T-helper 22 cell (primary cell): ENCODE results near the gene DDI1.

Experiments
- DNase-seq: peaks from one replicate; pipeline ENCODE4 v3.0.0-alpha.2; 2020; ENCODE audit warnings: low read depth

The DDI1 gene

DNA sequence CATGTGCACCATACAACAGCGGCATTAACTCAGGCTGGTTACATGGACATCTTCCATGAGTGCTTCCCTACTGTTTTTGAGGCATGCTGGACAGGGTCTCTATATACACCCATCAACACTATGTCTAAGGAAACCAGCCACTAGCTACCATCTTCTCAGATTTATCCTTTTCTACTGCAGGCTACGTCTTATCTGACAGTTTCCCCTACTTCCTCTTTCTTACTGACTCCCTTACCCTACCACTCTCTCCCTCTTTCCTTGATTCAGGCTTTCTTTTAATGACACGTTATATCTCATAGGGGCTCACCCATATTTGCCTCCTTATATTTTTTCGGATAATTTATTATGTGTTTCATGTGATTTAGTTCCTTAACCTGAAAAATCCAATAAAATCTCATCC, 41.8 kb downstream of the DDI1 start:
- no peak for DNase-seq

DNA sequence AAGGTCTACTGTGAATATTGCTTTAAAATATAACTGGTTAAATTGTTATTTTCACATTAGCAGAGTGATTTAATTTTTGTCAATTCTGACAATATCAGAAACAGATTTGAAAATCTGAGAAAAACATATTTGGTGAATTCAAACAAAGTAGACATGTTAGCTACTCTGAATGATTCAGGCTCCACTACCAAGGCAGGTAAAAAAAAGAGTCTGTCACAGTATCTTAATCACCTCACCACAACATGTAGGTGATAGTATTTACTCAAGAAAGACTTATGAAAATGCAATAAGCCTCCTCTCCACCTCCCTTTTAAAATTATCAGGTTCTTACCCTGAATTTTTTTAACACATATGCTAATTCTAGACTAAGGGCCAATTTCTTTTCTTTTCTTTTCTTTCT, 42.6 kb downstream of the DDI1 start:
- DNase-seq, result no peak

GRCh38 chr11:104086621-104087020, 50.2 kb downstream of the DDI1 start:
- DNase-seq, result no peak
